HepG2 (cell line): ENCODE results near the gene DLG2. TPM values are rescaled to one million over a fixed set of nuclear protein-coding genes. Genes with fewer than 3 reads are reported as not detected.

Experiments used
- ATAC-seq: fragments of 200-7000 bp; cut with Tn5 transposase; 3 replicates; pipeline ENCODE4 v1.9.1; 2020; ENCODE audit warnings: mild to moderate bottlenecking, moderate library complexity
- BruUV-seq: library from RNA; stranded (reverse); fragments of 400-500 nt; replicated peaks from 2 replicates; lab custom pipeline; 2021; lab: Mats Ljungman, UMichigan
- CTCF ChIA-PET: fragments of 300-600 bp; formaldehyde crosslinking; extraction: SDS; loops from one replicate; lab custom pipeline; 2021; ENCODE audit warnings: low total read pairs, inconsistent platforms, low intra/inter-chr PET ratio; lab: Yijun Ruan, JAX
- POLR2A ChIA-PET: fragments of 350-600 bp; sonication (Branson Sonifier 250); formaldehyde crosslinking; loops from one replicate; lab custom pipeline; 2020; ENCODE audit warnings: antibody characterized with exemption, inconsistent platforms; lab: Yijun Ruan, JAX
- DNase-seq: peaks from one replicate; pipeline ENCODE4 v3.0.0-alpha.2; 2015; ENCODE audit warnings: low spot score
- FAIRE-seq: peaks from 3 replicates; lab custom pipeline; 2011; peaks lifted over from hg19 to GRCh38; lab: Jason Lieb, UNC
- H2AFZ ChIP-seq: one replicate; pipeline ENCODE4 v1.6.1; 2011; ENCODE audit warnings: low read length, inconsistent platforms
- H3K27ac ChIP-seq: fragments of 300-600 bp; 3 replicates; pipeline ENCODE4 v1.8.0; 2011; ENCODE audit warnings: mixed run types, mild to moderate bottlenecking, mixed read lengths, low read length, inconsistent platforms; ENCODE audit not compliant: insufficient read depth; ENCODE audit errors: extremely low read length
- H3K27me3 ChIP-seq, 2 experiments: fragments of 200-600 bp in 1 of 2; 2 replicates in 1 of 2; 3 replicates in 1 of 2; pipeline versions ENCODE4 v1.6.0 to v1.8.0; 2011; ENCODE audit warnings: low read length in 2 of 2, mild to moderate bottlenecking in 2 of 2, moderate library complexity in 2 of 2, inconsistent platforms in 1 of 2; ENCODE audit not compliant: insufficient read depth in 2 of 2, control insufficient read depth in 1 of 2
- H3K36me3 ChIP-seq, 2 experiments: fragments of 200-600 bp in 1 of 2; replicated peaks in 1 of 2; 2 replicates in 1 of 2; 3 replicates in 1 of 2; pipeline versions ENCODE4 v1.5.1 to v1.8.0; 2011; ENCODE audit warnings: low read length in 2 of 2, inconsistent platforms in 1 of 2; ENCODE audit not compliant: insufficient read depth in 2 of 2, control insufficient read depth in 1 of 2
- H3K4me1 ChIP-seq: 2 replicates; pipeline ENCODE4 v1.5.1; 2012; ENCODE audit warnings: low read length, inconsistent platforms; ENCODE audit not compliant: insufficient read depth
- H3K4me2 ChIP-seq: 2 replicates; pipeline ENCODE4 v1.6.0; 2011; ENCODE audit warnings: low read depth, low read length, inconsistent platforms
- H3K4me3 ChIP-seq, 3 experiments: fragments of 200-600 bp in 1 of 3; sonication (generic), shearing (Covaris generic) in 1 of 3; replicated peaks in 1 of 3; 2 replicates each; pipeline ENCODE4 v1.5.1; 2011 to 2016; ENCODE audit warnings: low read length in 3 of 3, inconsistent platforms in 2 of 3, low read depth in 2 of 3, mild to moderate bottlenecking in 2 of 3, control low read depth in 1 of 3, mixed read lengths in 1 of 3; ENCODE audit not compliant: insufficient read depth in 1 of 3
- H3K79me2 ChIP-seq: one replicate; pipeline ENCODE4 v1.6.1; 2011; ENCODE audit warnings: low read length, inconsistent platforms; ENCODE audit not compliant: insufficient read depth
- H3K9ac ChIP-seq: 2 replicates; pipeline ENCODE4 v1.6.0; 2011; ENCODE audit warnings: mild to moderate bottlenecking, low read depth, low read length, inconsistent platforms; ENCODE audit not compliant: insufficient read depth
- H3K9me3 ChIP-seq: 2 replicates; pipeline ENCODE4 v1.5.1; 2012; ENCODE audit warnings: mild to moderate bottlenecking, low read length
- H4K20me1 ChIP-seq: 2 replicates; pipeline ENCODE4 v1.6.0; 2011; ENCODE audit warnings: inconsistent platforms, mild to moderate bottlenecking, low read length, moderate library complexity; ENCODE audit not compliant: insufficient read depth
- MED8 ChIP-seq: sonication (generic); formaldehyde crosslinking; IDR thresholded peaks from 2 replicates; pipeline ENCODE4 v1.8.1; 2023; ENCODE audit warnings: mild to moderate bottlenecking, missing genetic modification reagents; ENCODE audit not compliant: insufficient replicate concordance
- MYNN ChIP-seq: sonication (generic); formaldehyde crosslinking; IDR thresholded peaks from 2 replicates; pipeline ENCODE4 v1.4.0; 2020; ENCODE audit warnings: mild to moderate bottlenecking, low read depth, missing genetic modification reagents
- NCOA2 ChIP-seq: sonication (generic); formaldehyde crosslinking; IDR thresholded peaks from 2 replicates; pipeline ENCODE4 v1.8.0; 2022; ENCODE audit warnings: inconsistent platforms
- PLRG1 ChIP-seq: fragments of 450-650 bp; conservative IDR thresholded peaks from 2 replicates; pipeline ENCODE4 v1.6.1; 2016
- POLR2G ChIP-seq: fragments of 200-400 bp; formaldehyde crosslinking; IDR thresholded peaks from 2 replicates; pipeline ENCODE4 v1.6.1; 2018; ENCODE audit warnings: mild to moderate bottlenecking, low read depth, low read length, moderate library complexity
- ZBTB46 ChIP-seq: sonication (generic); formaldehyde crosslinking; IDR thresholded peaks from 2 replicates; pipeline ENCODE4 v1.4.0; 2020; ENCODE audit warnings: mild to moderate bottlenecking, missing genetic modification reagents, borderline replicate concordance
- ZEB1 ChIP-seq: IDR thresholded peaks from 2 replicates; pipeline ENCODE4 v1.6.1; 2012; ENCODE audit warnings: mild to moderate bottlenecking, low read depth, inconsistent platforms; ENCODE audit not compliant: insufficient replicate concordance
- ZFP41 ChIP-seq: sonication (generic); formaldehyde crosslinking; IDR thresholded peaks from 2 replicates; pipeline ENCODE4 v1.4.0; 2020; ENCODE audit warnings: mild to moderate bottlenecking, missing genetic modification reagents, borderline replicate concordance
- ZMYM4 ChIP-seq: sonication (generic); formaldehyde crosslinking; IDR thresholded peaks from 2 replicates; pipeline ENCODE4 v1.8.1; 2023; ENCODE audit warnings: mild to moderate bottlenecking, missing genetic modification reagents
- ZNF256 ChIP-seq: sonication (generic); formaldehyde crosslinking; conservative IDR thresholded peaks from 2 replicates; pipeline ENCODE4 v1.4.0; 2020; ENCODE audit warnings: missing genetic modification reagents
- ZNF264 ChIP-seq: sonication (generic); formaldehyde crosslinking; IDR thresholded peaks from 2 replicates; pipeline ENCODE4 v1.4.0; 2020; ENCODE audit warnings: missing genetic modification reagents
- ZNF333 ChIP-seq: sonication (generic); formaldehyde crosslinking; IDR thresholded peaks from 2 replicates; pipeline ENCODE4 v1.4.0; 2020; ENCODE audit warnings: mild to moderate bottlenecking, missing genetic modification reagents, borderline replicate concordance
- ZNF33B ChIP-seq: sonication (generic); formaldehyde crosslinking; IDR thresholded peaks from 2 replicates; pipeline ENCODE4 v1.5.1; 2020; ENCODE audit warnings: mild to moderate bottlenecking, missing genetic modification reagents
- ZNF432 ChIP-seq: sonication (generic); formaldehyde crosslinking; IDR thresholded peaks from 2 replicates; pipeline ENCODE4 v1.5.0; 2020; ENCODE audit warnings: missing genetic modification reagents, mild to moderate bottlenecking, borderline replicate concordance
- ZNF562 ChIP-seq: sonication (generic); formaldehyde crosslinking; IDR thresholded peaks from 2 replicates; pipeline ENCODE4 v1.8.0; 2022; ENCODE audit warnings: missing genetic modification reagents, borderline replicate concordance
- ZNF720 ChIP-seq: sonication (generic); formaldehyde crosslinking; IDR thresholded peaks from 2 replicates; pipeline ENCODE4 v1.4.0; 2020; ENCODE audit warnings: missing genetic modification reagents
- ZNF747 ChIP-seq: sonication (generic); formaldehyde crosslinking; IDR thresholded peaks from 2 replicates; pipeline ENCODE4 v1.8.1; 2023; ENCODE audit warnings: missing genetic modification reagents, mild to moderate bottlenecking, borderline replicate concordance
- ZSCAN30 ChIP-seq: sonication (generic); formaldehyde crosslinking; IDR thresholded peaks from 2 replicates; pipeline ENCODE4 v1.5.0; 2020; ENCODE audit warnings: mild to moderate bottlenecking, missing genetic modification reagents
- WGBS: methylation state at CpG from one replicate; pipeline ENCODE4 v1.1.6; 2017; ENCODE audit warnings: low lambda C conversion rate; 5-methylcytosine and 5-hydroxymethylcytosine counted together
- in situ Hi-C: cut with HindIII; loops from 2 replicates; pipeline ENCODE4 v1.10.0; 2017; ENCODE audit warnings: low pct_unique_long_range_greater_than_20kb; ENCODE audit not compliant: extremely low pct_ligation_motif_present
- intact Hi-C: fragments of 100-400 bp; cut with micrococcal nuclease; formaldehyde crosslinking; loops from one replicate; pipeline ENCODE4 v1.10.0; 2022; ENCODE audit not compliant: unreplicated experiment
- polyA plus RNA-seq, 8 experiments: library from polyadenylated mRNA; depleted of rRNA in 3 of 8; stranded (reverse) in 7 of 8; unstranded in 1 of 8; fragments of >200 nt; fragmentation: Illumina TruSeq in 4 of 8; extraction: Trizol in 4 of 8; gene quantifications; 2 replicates each; pipeline versions ENCODE4 v1.2.1 to v1.2.3, GENCODE V29; 2011 to 2016; ENCODE audit warnings: low read depth in 4 of 8, missing spikeins in 1 of 8, mixed read lengths in 1 of 8; ENCODE audit not compliant: insufficient read depth in 1 of 8
- total RNA-seq, 5 experiments: library from RNA; depleted of rRNA; stranded (reverse); fragments of >200 nt; fragmentation: Illumina TruSeq; extraction: Trizol; gene quantifications; 2 replicates each; pipeline ENCODE4 v1.2.3, GENCODE V29; 2016; ENCODE audit warnings: low read depth in 1 of 5

DLG2 gene
- total and polyA plus RNA-seq, 2 of the 13 experiments (the other 11 are each of a cell fraction or from before 2014, with no cell fraction given): 0.46 to 1.0 TPM

- no peaks in the 10 kb centered on the region for H4K20me1 ChIP-seq
- H3K4me3 ChIP-seq: no peak overlapping the region
- DNase-seq (no peak), FAIRE-seq (no peak), ATAC-seq (no peak)
- POLR2A ChIA-PET: no interaction called here
- CTCF ChIA-PET: no interaction called here
- no peak overlapping the region for H3K27ac ChIP-seq
- in situ Hi-C loops: no loop called here
- H3K9me3 ChIP-seq: no peaks in the 10 kb centered on the region
- no peaks in the 10 kb centered on the region for H3K36me3 ChIP-seq
- H3K4me1 ChIP-seq: no peaks in the 10 kb centered on the region
- TF ChIP-seq ZBTB46 (CRISPR knock-in tag) (no peak), ZNF264 (CRISPR knock-in tag) (no peak), ZFP41 (CRISPR knock-in tag) (no peak), ZNF747 (CRISPR knock-in tag) (no peak), MED8 (CRISPR knock-in tag) (no peak), ZNF333 (CRISPR knock-in tag) (no peak), POLR2G (no peak), ZNF33B (CRISPR knock-in tag) (no peak), ZNF720 (CRISPR knock-in tag) (no peak), ZSCAN30 (CRISPR knock-in tag) (no peak), ZNF432 (no peak), ZEB1 (no peak), ZMYM4 (no peak), PLRG1 (no peak), ZNF256 (CRISPR knock-in tag) (no peak), NCOA2 (CRISPR knock-in tag) (no peak), ZNF562 (CRISPR knock-in tag) (no peak), MYNN (CRISPR knock-in tag) (no peak)
- no peak overlapping the region for H3K4me2 ChIP-seq
- intact Hi-C loops: no loop called here
- BruUV-seq: no TSS peak
- no peaks in the 10 kb centered on the region for H3K79me2 ChIP-seq
- no peak overlapping the region for H2AFZ ChIP-seq
- H3K27me3 ChIP-seq: no peaks in the 10 kb centered on the region
- 2% methylated on average over 3 of the region's 3 CpGs for WGBS
- no peak overlapping the region for H3K9ac ChIP-seq
Measured at GRCh38 chr11:83480811-83481210, 2146.3 kb downstream of the DLG2 start.
